HG02938 (cell line): ENCODE results near the gene CMIP.

Experiments used
- ATAC-seq: cut with Tn5 transposase; IDR thresholded peaks from one replicate; pipeline ENCODE4 v1.9.1; 2021; ENCODE audit warnings: mild to moderate bottlenecking, moderate library complexity; ENCODE audit not compliant: unreplicated experiment

The CMIP gene

DNA sequence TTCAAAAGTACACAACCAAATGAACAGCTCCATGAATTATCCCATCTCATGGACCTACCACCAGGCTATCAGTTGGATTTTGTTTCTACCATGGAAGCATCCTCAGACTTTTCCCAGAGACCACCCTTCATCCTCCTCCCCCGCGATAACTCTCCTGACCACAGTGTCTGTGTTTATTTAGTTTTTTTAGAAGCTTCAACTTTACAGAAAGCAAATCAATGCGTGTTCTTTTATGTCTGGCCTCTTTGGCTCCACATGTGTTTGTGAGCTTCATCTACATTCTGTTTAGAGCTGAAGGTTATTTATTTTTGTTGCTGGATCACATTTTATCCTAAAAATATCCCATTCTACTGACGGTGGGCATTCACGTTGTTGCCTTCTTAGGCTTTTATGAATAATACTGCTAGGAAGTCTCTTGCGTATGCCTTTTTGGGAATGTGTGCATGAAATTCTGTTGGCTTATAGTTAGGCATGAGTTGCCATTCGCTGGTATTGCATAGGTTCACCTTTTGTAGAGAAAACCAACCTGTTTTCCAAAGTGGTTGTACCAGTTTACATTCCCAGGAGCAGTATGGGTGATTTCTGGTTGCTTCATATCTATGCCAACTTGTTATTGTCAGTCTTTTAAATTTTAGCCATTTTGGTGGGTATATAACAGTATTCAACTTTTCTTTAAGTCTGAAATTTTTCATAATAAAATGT lies 83.0 kb downstream of the CMIP start:
- no peak for ATAC-seq

GRCh38 chr16:81528256-81528655 lies 83.6 kb downstream of the CMIP start:
- ATAC-seq, result no peak

DNA sequence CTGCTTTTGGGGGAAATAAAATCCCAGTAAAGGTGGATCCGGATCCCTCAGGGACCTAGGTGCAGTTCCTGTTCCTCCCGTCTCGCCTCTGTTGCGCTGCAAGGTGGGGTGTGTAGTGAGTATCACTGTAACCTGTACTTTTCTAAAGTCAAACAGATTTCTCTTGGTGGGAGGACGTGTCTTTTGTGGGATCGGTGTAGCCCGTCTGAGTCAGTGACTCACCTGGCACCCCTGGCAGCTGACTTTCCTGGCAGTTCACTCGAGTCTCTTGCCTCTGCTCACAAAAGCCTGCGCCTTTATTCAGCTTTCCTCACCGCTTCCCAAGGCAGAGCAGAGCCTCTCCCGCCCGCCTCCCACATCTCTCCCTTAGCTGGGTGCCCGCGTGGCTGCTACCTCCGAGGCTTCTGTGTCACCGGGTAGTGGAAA lies 85.7 kb downstream of the CMIP start:
- no peak for ATAC-seq

GRCh38 chr16:81530814-81531213 lies 86.2 kb downstream of the CMIP start:
- ATAC-seq, result no peak

- ATAC-seq, result no peak
These were observed 86.8 kb downstream of the CMIP start for GRCh38 chr16:81531419-81531821.

GRCh38 chr16:81532491-81533174 lies 88.0 kb downstream of the CMIP start:
- no peak for ATAC-seq

DNA sequence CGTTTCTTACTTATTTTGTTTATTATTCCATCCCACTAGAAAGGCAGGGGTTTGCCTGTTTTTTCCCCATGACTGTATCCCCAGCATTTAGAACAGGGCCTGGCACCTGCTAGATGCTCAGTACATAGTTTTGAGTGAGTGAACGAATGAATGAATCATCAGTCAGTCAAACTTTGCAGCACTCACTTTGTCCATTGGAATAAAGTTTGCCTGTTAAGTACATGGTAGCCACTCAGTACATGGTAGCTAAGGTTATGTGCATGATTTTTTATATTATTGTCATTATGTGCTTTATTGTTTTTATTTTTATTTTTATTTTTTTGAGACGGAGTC lies 88.5 kb downstream of the CMIP start:
- ATAC-seq, result no peak

- no peak for ATAC-seq
These were observed 91.2 kb downstream of the CMIP start for GRCh38 chr16:81535679-81536360.

DNA sequence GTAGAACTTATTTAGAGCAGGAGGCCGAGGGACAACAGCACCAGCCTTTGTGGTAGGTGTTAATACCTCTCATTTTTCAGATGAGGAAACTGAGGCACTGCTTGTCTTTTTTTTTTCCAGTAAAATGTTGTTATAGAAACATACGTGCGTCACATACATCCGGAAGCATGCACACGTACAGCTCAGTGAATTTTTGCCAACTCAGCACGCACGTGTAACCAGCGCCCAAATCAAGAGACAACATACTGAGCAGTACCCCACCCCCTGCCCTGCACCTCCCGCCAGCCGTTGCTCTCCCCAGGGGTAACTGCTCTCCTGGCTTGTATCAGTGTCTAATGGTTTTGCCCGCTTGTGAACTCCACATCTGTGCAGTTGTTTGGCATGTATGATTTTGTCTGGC lies 92.0 kb downstream of the CMIP start:
- no peak for ATAC-seq

DNA sequence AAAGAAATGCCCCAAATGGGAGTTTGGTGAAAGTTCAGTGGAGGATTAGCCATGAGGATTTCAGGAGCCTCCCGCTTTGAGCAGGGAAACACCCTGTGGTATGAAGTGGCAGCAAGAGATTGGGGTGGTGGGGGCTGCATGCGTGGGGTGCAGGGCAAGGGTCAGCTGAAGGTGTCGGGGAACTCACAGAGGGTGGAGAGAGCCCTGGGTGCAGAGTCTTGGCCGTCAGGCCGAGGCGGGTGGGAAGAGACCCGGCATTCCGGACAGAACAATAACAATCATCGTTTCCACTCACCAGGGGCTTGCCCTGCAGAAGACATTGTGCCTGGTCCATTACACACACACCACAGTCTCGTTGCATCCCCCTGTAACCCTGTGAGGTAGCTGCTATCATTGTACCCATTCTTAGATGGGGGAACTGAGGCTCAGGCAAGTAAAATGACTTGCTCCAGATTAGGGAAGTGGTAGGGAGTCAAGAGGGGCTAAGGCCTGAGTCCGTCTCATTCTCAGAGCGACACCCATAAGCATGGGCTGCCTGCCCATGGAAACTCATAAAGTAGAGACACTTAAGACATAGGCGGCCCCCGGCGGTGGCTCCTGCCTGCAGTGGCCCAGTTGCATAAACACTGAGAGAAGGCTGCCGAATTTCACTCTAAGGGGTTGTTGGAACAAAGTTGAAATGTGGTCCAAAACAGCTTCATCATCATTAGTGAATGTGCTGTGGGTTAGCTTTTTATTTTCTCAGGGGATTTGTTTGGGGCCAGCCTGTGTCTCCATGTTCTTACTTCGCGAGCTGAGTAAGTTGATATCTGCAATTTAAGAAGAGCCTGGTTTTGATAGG lies 93.3 kb downstream of the CMIP start:
- ATAC-seq, result no peak

DNA sequence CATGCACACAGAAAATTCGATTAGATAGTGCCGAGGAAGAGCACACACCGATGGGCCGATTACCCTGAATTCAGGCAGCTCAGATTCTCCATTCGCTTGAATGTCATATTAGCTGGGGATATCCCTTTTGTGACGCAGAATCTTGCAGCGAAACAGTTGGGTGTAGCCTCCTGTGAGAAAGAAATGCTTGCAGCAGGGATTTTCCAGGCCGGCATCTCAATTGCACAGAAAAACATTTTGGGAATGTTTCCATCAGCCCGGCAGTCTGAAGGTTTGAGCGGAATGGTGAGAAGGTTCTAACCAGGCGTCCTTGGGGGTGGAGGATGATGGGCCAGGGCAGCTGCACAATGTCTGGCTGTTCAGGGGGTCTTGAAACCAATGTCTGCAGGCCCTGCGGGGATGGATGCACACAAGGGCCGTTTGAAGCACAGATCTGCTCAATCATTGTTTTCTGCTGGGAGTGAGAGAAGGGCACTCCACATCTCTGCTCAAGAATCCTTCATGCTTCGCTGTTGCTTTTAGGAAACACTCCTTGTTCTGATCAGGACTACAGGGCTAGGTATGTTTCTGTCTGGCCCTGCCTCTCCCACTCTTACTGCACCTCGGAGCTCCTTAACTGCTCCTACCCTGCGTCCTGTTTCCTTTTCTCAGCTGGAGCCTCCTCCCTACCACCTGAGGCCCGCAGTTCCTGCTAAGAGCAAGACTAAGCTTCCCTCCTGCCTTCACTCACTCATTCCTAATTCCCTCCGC lies 94.6 kb downstream of the CMIP start:
- no peak for ATAC-seq

GRCh38 chr16:81539759-81540472 lies 95.3 kb downstream of the CMIP start:
- ATAC-seq, result no peak

GRCh38 chr16:81541314-81541713 lies 96.7 kb downstream of the CMIP start:
- ATAC-seq, result no peak

DNA sequence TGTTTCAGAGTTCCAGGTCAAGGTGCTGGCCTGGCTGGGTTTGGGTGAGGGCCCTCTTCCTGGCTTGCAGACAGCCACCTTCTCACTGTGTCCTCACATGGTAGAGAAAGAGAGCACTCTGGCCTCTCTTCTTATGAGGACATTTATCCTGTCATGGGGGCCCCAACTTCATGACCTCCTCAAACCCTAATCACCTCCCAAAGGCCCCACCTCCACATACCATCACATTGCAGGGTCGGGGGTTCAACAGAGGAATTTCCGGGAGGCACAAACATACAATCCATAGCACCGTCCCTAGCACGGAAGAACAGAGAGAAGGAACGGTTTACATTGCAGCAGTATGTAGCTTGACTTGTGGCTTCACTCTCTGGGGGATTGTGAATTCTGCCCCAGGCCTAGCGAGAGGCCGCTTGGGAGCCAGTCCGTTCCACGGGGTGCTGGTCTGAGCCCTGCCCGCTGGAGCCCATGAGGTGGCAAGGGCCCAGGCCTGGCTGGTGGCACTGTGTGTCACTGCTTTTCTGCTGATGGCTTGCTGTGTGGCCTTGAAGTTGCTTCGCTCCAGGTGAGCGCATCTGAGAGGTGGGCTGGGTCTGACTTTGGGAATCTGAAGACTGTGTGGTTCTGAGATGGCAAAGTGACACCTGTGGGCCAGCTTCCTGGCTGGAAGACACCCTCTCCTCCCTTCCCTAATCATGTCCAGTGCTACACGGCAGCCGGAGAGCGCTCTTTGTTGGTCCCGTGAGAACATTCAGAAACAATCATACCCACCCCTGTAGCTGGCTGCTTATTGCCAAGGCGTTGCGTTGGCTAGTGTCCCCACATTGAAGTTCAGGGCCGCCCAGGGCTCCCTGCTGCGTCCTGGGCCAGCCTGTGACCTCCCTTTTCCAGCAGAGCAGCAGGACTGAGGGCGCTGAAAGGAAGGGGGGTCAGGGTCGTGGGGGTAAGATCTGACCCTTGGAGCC lies 98.3 kb downstream of the CMIP start:
- ATAC-seq, result no peak

DNA sequence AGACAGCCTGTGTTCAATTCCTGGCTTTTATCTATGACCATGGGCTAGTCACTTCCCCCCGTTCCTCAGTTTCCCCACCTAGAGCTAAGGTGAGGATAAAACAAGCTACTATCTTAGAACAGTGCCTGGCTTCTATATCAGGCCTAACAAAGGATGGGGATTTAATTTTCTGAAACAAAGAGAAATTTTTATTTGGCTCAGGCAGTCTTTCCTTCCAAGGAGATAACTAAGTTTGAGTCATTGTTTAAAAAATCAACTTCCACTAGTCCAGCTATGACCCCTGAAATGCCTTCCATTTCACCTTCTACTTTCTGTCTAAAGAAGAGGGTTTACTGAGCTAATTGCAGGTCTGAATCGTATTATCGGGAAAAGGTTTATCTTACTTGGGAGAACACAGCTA lies 99.0 kb downstream of the CMIP start:
- ATAC-seq, result no peak

- no peak for ATAC-seq
These were observed 99.7 kb downstream of the CMIP start for GRCh38 chr16:81544261-81544660.

- ATAC-seq, result peak; percentile 47
These were observed 100.2 kb downstream of the CMIP start for GRCh38 chr16:81544700-81545271.

- ATAC-seq, result no peak
These were observed 101.1 kb downstream of the CMIP start for GRCh38 chr16:81545470-81546250.
